Brain microvascular endothelial cell (primary cell): ENCODE results near the gene POR.

ENCODE experiments used
- DNase-seq: peaks from one replicate; pipeline ENCODE4 v3.0.0-alpha.2; 2020
- H3K27ac ChIP-seq: fragments of 250-450 bp; sonication (Bioruptor Pico); 2 replicates; pipeline ENCODE4 v1.5.1; 2020; ENCODE audit warnings: mild to moderate bottlenecking, moderate library complexity
- H3K27me3 ChIP-seq: fragments of 250-450 bp; sonication (Bioruptor Pico); replicated peaks from 2 replicates; pipeline ENCODE4 v1.5.1; 2020; ENCODE audit warnings: mild to moderate bottlenecking
- H3K36me3 ChIP-seq: fragments of 250-450 bp; sonication (Bioruptor Pico); replicated peaks from 2 replicates; pipeline ENCODE4 v1.5.1; 2020; ENCODE audit warnings: mild to moderate bottlenecking
- H3K4me3 ChIP-seq: 2 replicates; pipeline ENCODE4 v1.5.1; 2011; ENCODE audit warnings: low read depth, mild to moderate bottlenecking, control low read depth, low read length, moderate library complexity
- CTCF ChIP-seq: IDR thresholded peaks from 2 replicates; pipeline ENCODE4 v1.5.1; 2011; ENCODE audit warnings: low read depth, mild to moderate bottlenecking, moderate library complexity, low read length, control low read depth, inconsistent platforms; ENCODE audit errors: missing control alignments
- in situ Hi-C: cut with HindIII; loops from 2 replicates; pipeline ENCODE4 v1.10.0; 2017; ENCODE audit warnings: low sequenced_read_pairs, low pct_ligation_motif_present

Gene POR

GRCh38 chr7:75943864-75944263, 28.9 kb downstream of the POR start:
- in situ Hi-C loops = no loop called here
- H3K27me3 ChIP-seq = no peaks in the 10 kb centered on the region
- H3K4me3 ChIP-seq = no peak overlapping the region
- no peak for DNase-seq
- H3K27ac ChIP-seq = no peak overlapping the region
- no peak for TF ChIP-seq CTCF
- H3K36me3 ChIP-seq = no peaks in the 10 kb centered on the region

- no peaks in the 10 kb centered on the region for H3K27me3 ChIP-seq
- H3K4me3 ChIP-seq = no peak overlapping the region
- H3K36me3 ChIP-seq = no peaks in the 10 kb centered on the region
- in situ Hi-C loops = no loop called here
- DNase-seq = no peak
- H3K27ac ChIP-seq = no peak overlapping the region
- no peak for TF ChIP-seq CTCF
Observed at GRCh38 chr7:75944507-75944906, 29.6 kb downstream of the POR start.

DNA sequence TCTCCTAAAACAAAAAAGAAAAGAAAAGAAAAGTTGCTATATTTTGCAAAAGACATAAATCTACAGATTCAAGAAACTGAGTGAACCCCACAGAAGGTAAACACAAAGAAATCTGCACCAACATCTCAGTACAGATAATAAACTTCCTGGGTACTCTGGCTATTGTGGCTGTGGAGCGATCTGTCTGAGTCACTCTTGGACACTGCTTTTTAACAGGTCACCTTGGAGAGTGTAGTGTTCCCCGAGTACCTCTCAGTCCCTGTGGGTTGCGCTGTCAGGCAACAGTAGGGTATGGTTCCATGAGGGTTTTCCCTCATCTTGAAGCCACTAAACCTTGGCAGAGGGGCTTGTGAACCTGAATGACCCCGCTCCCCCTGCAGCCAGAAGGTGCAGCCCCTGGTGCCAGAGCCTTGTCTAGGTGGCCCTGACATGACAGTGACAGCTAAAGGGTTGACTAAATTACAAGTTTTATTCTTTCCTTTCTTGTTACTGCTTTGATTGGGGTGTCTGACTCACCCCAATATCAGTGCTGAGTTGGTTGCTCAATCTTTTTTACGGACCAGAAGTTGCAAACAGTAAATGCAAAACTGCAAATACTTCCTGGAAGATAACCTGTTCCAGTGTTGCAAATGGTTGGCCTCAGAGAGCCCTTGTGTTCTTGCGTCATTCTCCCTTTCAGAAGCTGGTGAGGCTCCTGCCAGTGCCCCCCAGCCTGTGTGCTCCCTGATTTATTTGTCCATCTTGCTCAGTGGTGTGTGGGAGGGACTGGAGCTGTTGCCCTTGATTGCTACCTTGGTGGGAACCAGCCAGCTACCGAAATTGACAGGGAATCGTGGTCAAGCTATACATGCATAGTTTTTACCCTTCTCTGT, 30.6 kb downstream of the POR start:
- no peak overlapping the region for H3K4me3 ChIP-seq
- TF ChIP-seq CTCF = peak; percentile 8
- DNase-seq = no peak
- H3K27ac ChIP-seq = no peak overlapping the region
- no peaks in the 10 kb centered on the region for H3K36me3 ChIP-seq
- in situ Hi-C loops = no loop called here
- no peaks in the 10 kb centered on the region for H3K27me3 ChIP-seq

- Histone ChIP-seq H3K27ac (no peak overlapping the region), H3K27me3 (no peaks in the 10 kb centered on the region), H3K36me3 (no peaks in the 10 kb centered on the region), H3K4me3 (no peak overlapping the region)
- TF ChIP-seq CTCF = no peak
- in situ Hi-C loops = no loop called here
- DNase-seq = no peak
Observed at GRCh38 chr7:75946207-75946855, 31.4 kb downstream of the POR start.

GRCh38 chr7:75948179-75948578, 33.2 kb downstream of the POR start:
- no peaks in the 10 kb centered on the region for H3K36me3 ChIP-seq
- no peak for DNase-seq
- H3K27me3 ChIP-seq = no peaks in the 10 kb centered on the region
- no peak overlapping the region for H3K27ac ChIP-seq
- no peak overlapping the region for H3K4me3 ChIP-seq
- no peak for TF ChIP-seq CTCF
- in situ Hi-C loops = no loop called here
